CD8-positive, alpha-beta memory T cell (primary cell): ENCODE measurements around the gene HMGCR. TPM values are rescaled to one million over a fixed set of nuclear protein-coding genes. Genes with fewer than 3 reads are reported as not detected.
"Not testable (repeated sequence)": the region's sequence is repeated elsewhere in the genome, so short reads cannot be mapped to it uniquely, and the experiment has no call there.

Experiments
- CTCF ChIA-PET: fragments of 350-600 bp; sonication (Branson Sonifier 250); formaldehyde crosslinking; loops from one replicate; lab custom pipeline; 2021; ENCODE audit warnings: antibody characterized with exemption; lab: Charles Lee
- POLR2A ChIA-PET: fragments of 350-600 bp; sonication (Branson Sonifier 250); formaldehyde crosslinking; loops from one replicate; lab custom pipeline; 2021; ENCODE audit warnings: antibody characterized with exemption; lab: Charles Lee
- DNase-seq, 5 donors: peaks; one replicate each; pipeline versions ENCODE4 v3.0.0 to v3.0.0-alpha.2; 2020 to 2022; ENCODE audit warnings: mixed read lengths in 1 of 5
- H3K27ac ChIP-seq: one replicate; pipeline ENCODE4 v1.7.0; 2013; ENCODE audit warnings: low read depth, mild to moderate bottlenecking, low read length, moderate library complexity
- H3K27me3 ChIP-seq: 2 replicates; pipeline ENCODE4 v1.7.0; 2013; ENCODE audit warnings: low read length, mild to moderate bottlenecking; ENCODE audit not compliant: insufficient read depth, poor library complexity, severe bottlenecking
- H3K36me3 ChIP-seq: 2 replicates; pipeline ENCODE4 v1.7.0; 2013; ENCODE audit warnings: mild to moderate bottlenecking, low read length, moderate library complexity; ENCODE audit not compliant: insufficient read depth
- H3K4me1 ChIP-seq: 2 replicates; pipeline ENCODE4 v1.7.0; 2013; ENCODE audit warnings: mild to moderate bottlenecking, low read length, moderate library complexity; ENCODE audit not compliant: insufficient read depth
- H3K4me3 ChIP-seq: 2 replicates; pipeline ENCODE4 v1.7.0; 2013; ENCODE audit warnings: mild to moderate bottlenecking, low read length
- H3K9me3 ChIP-seq: 2 replicates; pipeline ENCODE4 v1.7.0; 2013; ENCODE audit warnings: mild to moderate bottlenecking, low read length
- H3K27ac Mint-ChIP-seq, 8 donors: one replicate each; pipeline ENCODE4 v1.8.0; 2020 to 2021; ENCODE audit warnings: mixed read lengths in 8 of 8, mild to moderate bottlenecking in 6 of 8, inconsistent platforms in 3 of 8, moderate library complexity in 3 of 8
- H3K27me3 Mint-ChIP-seq, 2 donors: one replicate each; pipeline ENCODE4 v1.8.0; 2020 to 2021; ENCODE audit warnings: mixed read lengths in 2 of 2, mild to moderate bottlenecking in 1 of 2, moderate library complexity in 1 of 2
- H3K36me3 Mint-ChIP-seq, 3 donors: one replicate each; pipeline ENCODE4 v1.8.0; 2020 to 2021; ENCODE audit warnings: mixed read lengths in 3 of 3, inconsistent platforms in 1 of 3, mild to moderate bottlenecking in 1 of 3
- H3K4me1 Mint-ChIP-seq, 3 donors: one replicate each; pipeline ENCODE4 v1.8.0; 2020 to 2021; ENCODE audit warnings: mixed read lengths in 3 of 3, inconsistent platforms in 1 of 3, mild to moderate bottlenecking in 1 of 3
- H3K4me3 Mint-ChIP-seq, 7 donors: one replicate each; pipeline ENCODE4 v1.8.0; 2020 to 2021; ENCODE audit warnings: mixed read lengths in 7 of 7, mild to moderate bottlenecking in 6 of 7, moderate library complexity in 4 of 7, inconsistent platforms in 2 of 7
- H3K9me3 Mint-ChIP-seq, 5 donors: one replicate each; pipeline ENCODE4 v1.8.0; 2020 to 2022; ENCODE audit warnings: mixed read lengths in 5 of 5, mild to moderate bottlenecking in 3 of 5, moderate library complexity in 2 of 5, inconsistent platforms in 1 of 5
- polyA plus RNA-seq: library from polyadenylated mRNA; unstranded; fragments of 300-500 nt; fragmentation: Illumina TruSeq; gene quantifications from one replicate; pipeline ENCODE4 v1.2.3, GENCODE V29; 2021
- total RNA-seq, 2 experiments: library from RNA; stranded (reverse); gene quantifications; one replicate each; pipeline ENCODE4 v1.2.3, GENCODE V29; 2021

Gene HMGCR
- total and polyA plus RNA-seq, 3 experiments from 2014 or later = 10.9 to 47.7 (median 45.9) TPM

DNA sequence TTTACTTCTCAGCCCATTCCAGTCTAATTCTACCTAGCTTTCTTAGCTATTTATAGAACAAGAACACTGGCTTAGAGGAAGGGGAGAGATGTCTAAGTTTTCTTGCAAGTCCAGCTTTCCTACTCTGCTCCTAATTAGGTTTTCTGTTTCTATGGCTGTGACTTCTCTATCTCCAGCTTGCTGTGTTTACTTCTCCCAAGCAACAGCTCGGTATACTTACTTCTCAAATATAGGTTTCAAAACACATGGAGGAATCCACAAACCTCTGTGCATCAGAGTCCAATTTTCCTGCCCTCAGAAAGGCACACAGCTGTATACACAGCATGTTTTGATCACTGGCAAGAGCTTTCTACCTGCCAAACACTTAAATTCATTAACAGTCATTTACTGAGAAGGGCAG, 17.4 kb upstream of the HMGCR start:
- Histone ChIP-seq H3K27ac (no peak overlapping the region), H3K27me3 (no peaks in the 10 kb centered on the region), H3K9me3 (no peaks in the 10 kb centered on the region), H3K4me1 (no peaks in the 10 kb centered on the region), H3K36me3 (no peaks in the 10 kb centered on the region), H3K4me3 (no peak overlapping the region)
- no peaks in the 10 kb centered on the region for H3K9me3 Mint-ChIP-seq
- H3K27me3 Mint-ChIP-seq = peaks cover 9 to 17% of the 10 kb centered on the region in 2 donors
- no peak for DNase-seq
- H3K27ac Mint-ChIP-seq = no peak overlapping the region
- ChIA-PET POLR2A (no interaction called here), CTCF (no interaction called here)
- H3K4me1 Mint-ChIP-seq = no peaks in the 10 kb centered on the region
- H3K4me3 Mint-ChIP-seq = no peak overlapping the region
- no peaks in the 10 kb centered on the region for H3K36me3 Mint-ChIP-seq

DNA sequence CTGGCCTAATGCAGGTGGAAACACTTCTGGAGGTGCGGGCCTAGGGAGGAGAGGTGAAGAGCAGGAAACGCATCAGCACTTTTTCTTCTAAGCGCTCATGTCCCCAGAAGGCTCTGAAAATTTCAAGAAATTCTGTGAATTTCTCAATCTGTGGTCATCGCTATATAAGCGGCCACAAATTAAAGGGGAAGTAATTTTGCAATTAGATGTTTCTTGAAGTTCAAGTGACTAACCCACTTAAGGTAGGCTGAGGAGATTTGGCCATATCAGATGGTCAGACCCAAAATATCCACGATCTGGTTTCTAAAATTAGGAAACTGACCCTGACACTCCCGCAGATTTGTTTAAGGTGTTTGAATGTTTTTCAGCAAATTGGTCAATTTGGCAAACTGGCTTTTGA, 16.6 kb upstream of the HMGCR start:
- Histone ChIP-seq H3K27ac (no peak overlapping the region), H3K36me3 (no peaks in the 10 kb centered on the region), H3K9me3 (no peaks in the 10 kb centered on the region), H3K4me1 (no peaks in the 10 kb centered on the region), H3K27me3 (no peaks in the 10 kb centered on the region), H3K4me3 (no peak overlapping the region)
- H3K27ac Mint-ChIP-seq = no peak overlapping the region
- H3K9me3 Mint-ChIP-seq = no peaks in the 10 kb centered on the region
- no peak overlapping the region for H3K4me3 Mint-ChIP-seq
- no peaks in the 10 kb centered on the region for H3K4me1 Mint-ChIP-seq
- H3K36me3 Mint-ChIP-seq = no peaks in the 10 kb centered on the region
- DNase-seq = no peak
- CTCF ChIA-PET = no interaction called here
- POLR2A ChIA-PET = no interaction called here
- H3K27me3 Mint-ChIP-seq = peaks cover 11 to 22% of the 10 kb centered on the region in 2 donors

DNA sequence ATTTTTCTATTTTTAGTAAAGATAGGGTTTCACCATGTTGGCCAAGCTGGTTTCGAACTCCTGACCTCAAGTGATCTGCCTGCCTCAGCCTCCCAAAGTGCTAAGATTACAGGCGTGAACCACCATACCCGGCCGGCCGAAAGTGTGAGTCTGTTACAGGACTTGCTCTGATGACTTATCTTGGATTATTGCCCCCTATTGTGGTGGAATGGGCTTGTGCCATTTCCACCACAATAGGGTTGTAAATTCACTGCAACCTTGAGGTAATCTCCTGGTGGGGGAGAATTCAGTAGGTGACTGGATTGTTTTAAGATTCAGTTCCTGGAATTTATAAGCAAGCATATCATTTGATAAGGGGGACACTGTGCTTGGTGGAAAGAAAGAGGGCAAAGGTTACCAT, 15.0 kb upstream of the HMGCR start:
- Mint-ChIP-seq H3K27ac (no peak overlapping the region), H3K27me3 (peaks cover 11 to 23% of the 10 kb centered on the region in 2 donors), H3K36me3 (no peaks in the 10 kb centered on the region), H3K9me3 (no peaks in the 10 kb centered on the region), H3K4me3 (no peak overlapping the region), H3K4me1 (no peaks in the 10 kb centered on the region)
- ChIA-PET CTCF (interaction anchor here (1.4 kb wide), 1 partner anchor 8 kb away, joined by 3 read pairs; no protein-coding TSS in a partner anchor), POLR2A (no interaction called here)
- Histone ChIP-seq H3K4me3 (no peak overlapping the region), H3K36me3 (no peaks in the 10 kb centered on the region), H3K27ac (no peak overlapping the region), H3K9me3 (no peaks in the 10 kb centered on the region), H3K4me1 (no peaks in the 10 kb centered on the region), H3K27me3 (no peaks in the 10 kb centered on the region)
- DNase-seq = no peak

DNA sequence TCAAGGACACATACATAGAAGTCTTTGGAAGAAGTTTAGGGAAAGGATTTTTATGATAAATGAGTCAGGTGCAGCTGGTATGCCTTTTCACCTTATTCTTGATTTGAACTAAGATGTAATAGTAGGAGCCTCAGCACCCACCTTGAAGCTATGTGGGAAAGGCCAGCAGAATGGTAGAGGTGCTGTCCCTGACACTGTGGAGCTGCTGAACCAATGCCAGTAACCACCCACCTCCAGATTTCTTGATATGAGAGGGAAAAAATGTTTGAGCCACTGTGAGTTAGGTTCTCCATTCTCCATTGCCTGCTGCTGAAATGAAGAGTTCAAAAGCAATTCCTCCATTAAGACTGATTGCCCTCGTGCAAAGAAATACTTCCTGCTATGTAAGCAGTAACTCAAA, 12.2 kb upstream of the HMGCR start:
- CTCF ChIA-PET = interaction anchor here (1.8 kb wide), 1 partner anchor 12 kb away, joined by 4 read pairs; the partner anchor contains the start of gene HMGCR
- H3K4me1 ChIP-seq = no peaks in the 10 kb centered on the region
- H3K9me3 Mint-ChIP-seq = no peaks in the 10 kb centered on the region
- H3K27me3 ChIP-seq = no peaks in the 10 kb centered on the region
- POLR2A ChIA-PET = no interaction called here
- no peak overlapping the region for H3K27ac ChIP-seq
- no peaks in the 10 kb centered on the region for H3K36me3 ChIP-seq
- H3K27me3 Mint-ChIP-seq = peaks cover 8 to 22% of the 10 kb centered on the region in 2 donors
- no peaks in the 10 kb centered on the region for H3K36me3 Mint-ChIP-seq
- no peak overlapping the region for H3K27ac Mint-ChIP-seq
- no peak overlapping the region for H3K4me3 ChIP-seq
- H3K4me1 Mint-ChIP-seq = no peaks in the 10 kb centered on the region
- H3K9me3 ChIP-seq = no peaks in the 10 kb centered on the region
- DNase-seq = no peak
- no peak overlapping the region for H3K4me3 Mint-ChIP-seq

DNA sequence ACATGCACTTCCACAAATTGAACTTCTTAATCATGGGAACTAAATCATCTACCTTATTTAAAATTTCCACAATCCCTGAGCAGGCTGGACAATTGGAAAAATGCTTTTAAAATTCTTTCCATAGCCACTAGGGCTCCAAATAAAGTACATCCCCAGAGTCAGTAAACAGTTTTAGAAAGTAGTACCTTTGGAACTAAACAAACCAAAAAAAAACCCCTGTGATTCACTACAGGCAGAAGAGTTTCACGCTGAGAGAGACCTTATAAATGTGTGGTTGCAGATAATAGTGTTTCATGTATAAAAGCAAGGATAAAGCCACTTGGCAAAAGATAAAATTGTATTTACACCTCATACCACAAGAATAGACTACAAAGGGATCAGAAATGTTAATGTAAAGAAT, 11.8 kb upstream of the HMGCR start:
- Histone ChIP-seq H3K4me3 (no peak overlapping the region), H3K27ac (no peak overlapping the region), H3K36me3 (no peaks in the 10 kb centered on the region), H3K9me3 (no peaks in the 10 kb centered on the region), H3K27me3 (no peaks in the 10 kb centered on the region), H3K4me1 (no peaks in the 10 kb centered on the region)
- H3K4me3 Mint-ChIP-seq = no peak overlapping the region
- peaks cover 8 to 19% of the 10 kb centered on the region in 2 donors for H3K27me3 Mint-ChIP-seq
- no peaks in the 10 kb centered on the region for H3K36me3 Mint-ChIP-seq
- no peaks in the 10 kb centered on the region for H3K9me3 Mint-ChIP-seq
- H3K4me1 Mint-ChIP-seq = no peaks in the 10 kb centered on the region
- CTCF ChIA-PET = interaction anchor here (1.8 kb wide), 1 partner anchor 12 kb away, joined by 4 read pairs; the partner anchor contains the start of gene HMGCR
- POLR2A ChIA-PET = no interaction called here
- DNase-seq = no peak
- no peak overlapping the region for H3K27ac Mint-ChIP-seq

DNA sequence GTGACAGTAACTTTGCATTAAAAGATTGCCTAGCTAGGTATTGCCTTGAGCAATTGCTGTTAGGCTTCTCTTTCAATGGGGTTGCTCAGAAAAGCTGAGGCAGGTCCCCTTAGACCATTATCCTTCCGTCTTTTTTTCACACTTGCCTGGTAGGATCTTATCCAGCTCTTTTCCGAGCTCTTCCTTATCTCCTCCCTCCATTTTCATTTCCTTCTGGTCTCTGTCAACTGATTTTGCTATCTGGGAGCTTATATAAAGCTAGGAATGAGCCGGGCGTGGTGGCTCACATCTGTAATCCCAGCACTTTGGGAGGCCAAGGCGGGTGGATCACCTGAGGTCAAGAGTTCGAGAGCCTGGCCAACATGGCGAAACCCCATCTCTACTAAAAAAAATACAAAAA, 6.6 kb upstream of the HMGCR start:
- POLR2A ChIA-PET = interaction anchor here (0.9 kb wide), 1 partner anchor 180 kb away, joined by 3 read pairs; no protein-coding TSS in a partner anchor
- Histone ChIP-seq H3K9me3 (no peaks in the 10 kb centered on the region), H3K4me3 (no peak overlapping the region), H3K27ac (no peak overlapping the region), H3K27me3 (no peaks in the 10 kb centered on the region), H3K36me3 (no peaks in the 10 kb centered on the region), H3K4me1 (no peaks in the 10 kb centered on the region)
- DNase-seq = no peak
- CTCF ChIA-PET = interaction anchor here (1.3 kb wide), 1 partner anchor 9 kb away, joined by 3 read pairs; no protein-coding TSS in a partner anchor
- Mint-ChIP-seq H3K4me1 (no peaks in the 10 kb centered on the region), H3K9me3 (no peaks in the 10 kb centered on the region), H3K27ac (no peak overlapping the region), H3K27me3 (peaks cover 0 to 1% of the 10 kb centered on the region in 2 donors), H3K36me3 (no peaks in the 10 kb centered on the region), H3K4me3 (no peak overlapping the region)

DNA sequence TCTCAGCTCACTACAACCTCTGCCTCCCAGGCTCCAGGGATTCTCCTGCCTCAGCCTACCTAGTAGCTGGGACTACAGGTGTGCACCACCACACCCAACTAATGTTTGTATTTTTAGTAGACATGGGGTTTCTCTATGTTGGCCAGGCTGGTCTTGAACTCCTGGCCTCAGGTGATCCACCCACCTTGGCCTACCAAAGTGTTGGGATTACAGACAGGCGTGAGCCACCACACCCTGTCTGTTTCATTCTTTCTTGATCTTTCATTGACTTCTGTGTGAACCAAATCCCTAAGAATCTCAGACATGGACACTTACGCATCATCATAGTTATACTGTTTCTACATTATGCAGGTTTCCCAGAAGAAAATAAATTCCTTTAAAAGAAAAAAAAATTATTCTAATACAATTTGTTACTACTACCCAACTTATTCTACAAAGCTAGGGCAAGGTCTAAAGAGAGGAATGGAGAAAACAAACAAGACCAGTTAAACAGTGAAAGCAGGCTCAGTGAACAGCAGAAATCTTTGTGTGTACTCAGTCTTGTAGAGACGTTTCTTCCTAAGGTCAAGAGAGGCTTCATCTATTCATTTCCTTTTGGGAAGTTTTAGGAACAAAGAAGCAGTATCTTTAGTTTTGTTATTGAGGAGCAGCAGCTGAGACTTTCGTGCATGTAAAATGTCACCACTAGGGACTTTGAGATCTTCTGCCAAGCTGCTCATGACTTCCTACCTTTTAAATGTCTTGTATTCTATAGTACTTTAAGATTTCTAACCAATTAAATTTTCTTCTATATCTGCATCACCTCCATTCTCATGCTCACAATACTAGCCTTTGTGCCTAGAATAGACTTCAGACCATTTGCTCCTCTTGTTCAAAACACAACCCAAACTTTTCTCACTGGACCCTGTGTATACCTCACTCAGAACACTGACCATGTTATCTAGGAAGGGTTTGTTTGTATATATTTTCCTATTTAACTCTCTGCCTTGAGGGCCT, 5.6 kb upstream of the HMGCR start:
- H3K27ac Mint-ChIP-seq = no peak overlapping the region

DNA sequence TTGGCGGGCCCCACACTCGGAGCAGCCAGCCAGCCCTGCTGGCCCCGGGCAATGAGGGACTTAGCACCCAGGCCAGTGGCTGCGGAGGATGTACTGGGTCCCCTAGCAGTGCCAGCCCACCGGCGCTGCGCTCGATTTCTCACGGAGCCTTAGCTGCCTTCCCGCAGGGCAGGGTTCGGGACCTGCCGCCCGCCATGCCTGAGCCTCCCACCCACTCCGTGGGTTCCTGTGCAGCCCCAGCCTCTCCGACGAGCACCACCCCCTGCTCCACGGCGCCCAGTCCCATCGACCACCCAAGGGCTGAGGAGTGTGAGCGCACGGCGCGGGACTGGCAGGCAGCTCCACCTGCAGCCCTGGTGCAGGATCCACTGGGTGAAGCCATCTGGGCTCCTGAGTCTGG, 3.3 kb upstream of the HMGCR start:
- H3K36me3 Mint-ChIP-seq, H3K4me3 ChIP-seq, DNase-seq, H3K27ac ChIP-seq, CTCF ChIA-PET, H3K4me3 Mint-ChIP-seq, POLR2A ChIA-PET, H3K27me3 ChIP-seq, H3K36me3 ChIP-seq, H3K27me3 Mint-ChIP-seq, H3K27ac Mint-ChIP-seq, H3K9me3 Mint-ChIP-seq, H3K9me3 ChIP-seq: not testable (repeated sequence)
- H3K4me1 ChIP-seq = peaks cover 16% of the 10 kb centered on the region
- peaks cover 13% of the 10 kb centered on the region in 3 donors for H3K4me1 Mint-ChIP-seq

More for the DNA sequence above, 5.6 kb upstream of the HMGCR start:
- no peak for DNase-seq
- Mint-ChIP-seq H3K4me3 (no peak overlapping the region), H3K27me3 (no peaks in the 10 kb centered on the region), H3K4me1 (no peaks in the 10 kb centered on the region), H3K9me3 (no peaks in the 10 kb centered on the region), H3K36me3 (no peaks in the 10 kb centered on the region)
- ChIA-PET CTCF (interaction anchor here (0.9 to 1.3 kb wide), 2 partner anchors 10 to 95 kb away, joined by 3 read pairs; no protein-coding TSS in a partner anchor), POLR2A (no interaction called here)
- no peaks in the 10 kb centered on the region for H3K9me3 ChIP-seq
- H3K27me3 ChIP-seq = no peaks in the 10 kb centered on the region
- H3K36me3 ChIP-seq = no peaks in the 10 kb centered on the region
- H3K4me1 ChIP-seq = peaks cover 4% of the 10 kb centered on the region
- H3K4me3 ChIP-seq = no peak overlapping the region
- H3K27ac ChIP-seq = no peak overlapping the region
